ENCODE data around the gene MACROD1. TPM values are rescaled to one million over a fixed set of nuclear protein-coding genes. Genes with fewer than 3 reads are reported as not detected.
A peak's percentile ranks its signal among the peaks of the same experiment; 100 is the strongest.

The MACROD1 gene
- total and polyA plus RNA-seq, 10 of the 15 experiments (the other 5 are each of a cell fraction or from before 2014, with no cell fraction given): 1.2 to 22.7 (median 11.3) TPM; not detected in 1

DNA sequence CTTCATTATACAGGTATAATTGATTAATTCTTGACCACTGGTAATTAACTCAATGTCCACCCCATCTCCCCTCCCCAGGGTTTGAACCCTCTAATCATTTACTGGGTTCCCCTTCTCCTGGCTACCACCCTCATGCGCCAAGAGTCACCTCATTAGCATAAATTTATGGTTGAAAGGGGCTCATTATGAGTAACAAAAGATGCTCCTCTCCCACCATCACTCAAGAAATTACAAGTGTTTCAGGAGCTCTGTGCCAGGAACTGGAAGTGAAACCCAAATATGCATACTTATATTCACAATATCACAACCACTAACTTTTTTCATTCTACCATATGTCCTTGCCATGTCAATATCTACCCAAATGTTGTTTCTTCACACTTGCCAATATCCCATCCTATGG is 12.3 kb upstream of the MACROD1 start (continued):
- TF ChIP-seq IKZF1 (conservative IDR thresholded peaks at IDR 0.05) (0 out of 2 replicates have a peak, but pooled peaks have one; percentile 21), SRF (IDR thresholded peaks at IDR 0.05; ENCODE audit: low read depth in 2 of 2, low read length in 2 of 2) (0 out of 4 replicates have a peak, but pooled peaks of 1 of the 2 experiments have one; percentile 9), IRF4 (IDR thresholded peaks at IDR 0.05; ENCODE audit: low read depth, low read length) (0 out of 2 replicates have a peak, but pooled peaks have one; percentile 40), JUNB (IDR thresholded peaks at IDR 0.05) (peak; percentile 64), IKZF2 (IDR thresholded peaks at IDR 0.05) (peak in 1 of 2 experiments; percentile 30; a peak in 2 of 4 replicates), MEF2B (IDR thresholded peaks at IDR 0.05; ENCODE audit: partially characterized antibody, poor library complexity, severe bottlenecking) (no peak), ZZZ3 (IDR thresholded peaks at IDR 0.05; ENCODE audit: control insufficient read depth, insufficient read length, low read depth) (no peak), SREBF1 (IDR thresholded peaks at IDR 0.05; ENCODE audit: low read length) (no peak), RUNX3 (IDR thresholded peaks at IDR 0.05; ENCODE audit: low read length) (peak; percentile 62; the same call in 1 of the 2 replicates)
- TF ChIP-seq, protein P1, sequence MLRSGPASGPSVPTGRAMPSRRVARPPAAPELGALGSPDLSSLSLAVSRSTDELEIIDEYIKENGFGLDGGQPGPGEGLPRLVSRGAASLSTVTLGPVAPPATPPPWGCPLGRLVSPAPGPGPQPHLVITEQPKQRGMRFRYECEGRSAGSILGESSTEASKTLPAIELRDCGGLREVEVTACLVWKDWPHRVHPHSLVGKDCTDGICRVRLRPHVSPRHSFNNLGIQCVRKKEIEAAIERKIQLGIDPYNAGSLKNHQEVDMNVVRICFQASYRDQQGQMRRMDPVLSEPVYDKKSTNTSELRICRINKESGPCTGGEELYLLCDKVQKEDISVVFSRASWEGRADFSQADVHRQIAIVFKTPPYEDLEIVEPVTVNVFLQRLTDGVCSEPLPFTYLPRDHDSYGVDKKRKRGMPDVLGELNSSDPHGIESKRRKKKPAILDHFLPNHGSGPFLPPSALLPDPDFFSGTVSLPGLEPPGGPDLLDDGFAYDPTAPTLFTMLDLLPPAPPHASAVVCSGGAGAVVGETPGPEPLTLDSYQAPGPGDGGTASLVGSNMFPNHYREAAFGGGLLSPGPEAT (IDR thresholded peaks at IDR 0.05; ENCODE audit: low read depth): no peak

- ChIA-PET RAD21 (ENCODE audit: unreplicated experiment) (no interaction called here), SMC1A (ENCODE audit: uncharacterized antibody, unreplicated experiment) (interaction anchor here (0.6 kb wide), 2 partner anchors 248 to 403 kb away, joined by 3 read pairs; no protein-coding TSS in a partner anchor), POLR2A (interaction anchor here (0.6 kb wide), 3 partner anchors 119 to 633 kb away, joined by 3 to 6 read pairs (median 5); no protein-coding TSS in a partner anchor), CTCF (no interaction called here)
- intact Hi-C loops (cut with micrococcal nuclease; ENCODE audit: unreplicated experiment): no loop called here
- Histone ChIP-seq H3K9ac (ENCODE audit: control insufficient read depth, insufficient read depth, low read length) (no peak overlapping the region), H4K20me1 (ENCODE audit: control insufficient read depth, insufficient read depth) (no peaks in the 10 kb centered on the region), H3K9me3 (replicated peaks; ENCODE audit: control insufficient read depth, insufficient read depth, low read length) (no peaks in the 10 kb centered on the region; the same call in 2 of the 3 replicates), H3K79me2 (ENCODE audit: control insufficient read depth, insufficient read depth, low read length) (no peaks in the 10 kb centered on the region; the same call in 1 of the 2 replicates), H2AFZ (ENCODE audit: control insufficient read depth, low read depth, low read length) (no peak overlapping the region), H3K4me3 (no peak overlapping the region), H3K27me3 (replicated peaks in 1 of 2; ENCODE audit: control insufficient read depth in 2 of 2, insufficient read depth in 2 of 2, low read length in 1 of 2) (no peaks in the 10 kb centered on the region), H3K4me2 (ENCODE audit: control insufficient read depth, insufficient read depth) (no peak overlapping the region), H3K36me3 (ENCODE audit: control insufficient read depth in 2 of 2, insufficient read depth in 2 of 2, low read length in 1 of 2) (no peaks in the 10 kb centered on the region), H3K27ac (ENCODE audit: control insufficient read depth, insufficient read depth) (no peak overlapping the region), H3K4me1 (ENCODE audit: control insufficient read depth, insufficient read depth, low read length) (peaks cover 17% of the 10 kb centered on the region)
- no peak for FAIRE-seq
- no peak for DNase-seq (ENCODE audit: low read depth, low spot score)
- TF ChIP-seq RAD21 (IDR thresholded peaks at IDR 0.05; ENCODE audit: insufficient read depth, low read depth, low read length) (no peak), STAT3 (IDR thresholded peaks at IDR 0.05; ENCODE audit: low read depth, low read length) (no peak), SREBF2 (IDR thresholded peaks at IDR 0.05; ENCODE audit: low read length) (no peak)
- TF ChIP-seq, protein P2, sequence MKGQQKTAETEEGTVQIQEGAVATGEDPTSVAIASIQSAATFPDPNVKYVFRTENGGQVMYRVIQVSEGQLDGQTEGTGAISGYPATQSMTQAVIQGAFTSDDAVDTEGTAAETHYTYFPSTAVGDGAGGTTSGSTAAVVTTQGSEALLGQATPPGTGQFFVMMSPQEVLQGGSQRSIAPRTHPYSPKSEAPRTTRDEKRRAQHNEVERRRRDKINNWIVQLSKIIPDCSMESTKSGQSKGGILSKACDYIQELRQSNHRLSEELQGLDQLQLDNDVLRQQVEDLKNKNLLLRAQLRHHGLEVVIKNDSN (IDR thresholded peaks at IDR 0.05; ENCODE audit: borderline replicate concordance, extremely low read length, insufficient read depth, low read depth, low read length): no peak
- TF ChIP-seq, protein P3, sequence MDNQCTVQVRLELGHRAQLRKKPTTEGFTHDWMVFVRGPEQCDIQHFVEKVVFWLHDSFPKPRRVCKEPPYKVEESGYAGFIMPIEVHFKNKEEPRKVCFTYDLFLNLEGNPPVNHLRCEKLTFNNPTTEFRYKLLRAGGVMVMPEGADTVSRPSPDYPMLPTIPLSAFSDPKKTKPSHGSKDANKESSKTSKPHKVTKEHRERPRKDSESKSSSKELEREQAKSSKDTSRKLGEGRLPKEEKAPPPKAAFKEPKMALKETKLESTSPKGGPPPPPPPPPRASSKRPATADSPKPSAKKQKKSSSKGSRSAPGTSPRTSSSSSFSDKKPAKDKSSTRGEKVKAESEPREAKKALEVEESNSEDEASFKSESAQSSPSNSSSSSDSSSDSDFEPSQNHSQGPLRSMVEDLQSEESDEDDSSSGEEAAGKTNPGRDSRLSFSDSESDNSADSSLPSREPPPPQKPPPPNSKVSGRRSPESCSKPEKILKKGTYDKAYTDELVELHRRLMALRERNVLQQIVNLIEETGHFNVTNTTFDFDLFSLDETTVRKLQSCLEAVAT (IDR thresholded peaks at IDR 0.05): no peak
- TF ChIP-seq, protein P4, sequence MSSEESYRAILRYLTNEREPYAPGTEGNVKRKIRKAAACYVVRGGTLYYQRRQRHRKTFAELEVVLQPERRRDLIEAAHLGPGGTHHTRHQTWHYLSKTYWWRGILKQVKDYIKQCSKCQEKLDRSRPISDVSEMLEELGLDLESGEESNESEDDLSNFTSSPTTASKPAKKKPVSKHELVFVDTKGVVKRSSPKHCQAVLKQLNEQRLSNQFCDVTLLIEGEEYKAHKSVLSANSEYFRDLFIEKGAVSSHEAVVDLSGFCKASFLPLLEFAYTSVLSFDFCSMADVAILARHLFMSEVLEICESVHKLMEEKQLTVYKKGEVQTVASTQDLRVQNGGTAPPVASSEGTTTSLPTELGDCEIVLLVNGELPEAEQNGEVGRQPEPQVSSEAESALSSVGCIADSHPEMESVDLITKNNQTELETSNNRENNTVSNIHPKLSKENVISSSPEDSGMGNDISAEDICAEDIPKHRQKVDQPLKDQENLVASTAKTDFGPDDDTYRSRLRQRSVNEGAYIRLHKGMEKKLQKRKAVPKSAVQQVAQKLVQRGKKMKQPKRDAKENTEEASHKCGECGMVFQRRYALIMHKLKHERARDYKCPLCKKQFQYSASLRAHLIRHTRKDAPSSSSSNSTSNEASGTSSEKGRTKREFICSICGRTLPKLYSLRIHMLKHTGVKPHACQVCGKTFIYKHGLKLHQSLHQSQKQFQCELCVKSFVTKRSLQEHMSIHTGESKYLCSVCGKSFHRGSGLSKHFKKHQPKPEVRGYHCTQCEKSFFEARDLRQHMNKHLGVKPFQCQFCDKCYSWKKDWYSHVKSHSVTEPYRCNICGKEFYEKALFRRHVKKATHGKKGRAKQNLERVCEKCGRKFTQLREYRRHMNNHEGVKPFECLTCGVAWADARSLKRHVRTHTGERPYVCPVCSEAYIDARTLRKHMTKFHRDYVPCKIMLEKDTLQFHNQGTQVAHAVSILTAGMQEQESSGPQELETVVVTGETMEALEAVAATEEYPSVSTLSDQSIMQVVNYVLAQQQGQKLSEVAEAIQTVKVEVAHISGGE (CRISPR knock-in tag; IDR thresholded peaks at IDR 0.05): no peak
- in situ Hi-C loops (cut with MboI): no loop called here
- no peak for ATAC-seq
- BruUV-seq (replicated peaks): no TSS peak
- WGBS (ENCODE audit: insufficient coverage, insufficient replicate concordance, low lambda C conversion rate, missing lambda C conversion rate): 86% methylated on average over 8 of the region's 8 CpGs
Observed at GRCh38 chr11:64176751-64177150, 10.8 kb upstream of the MACROD1 start.

Measured in GM12878 (cell line).